Measurements from ENCODE around the gene DRC1.
A peak's percentile ranks its signal among the peaks of the same experiment; 100 is the strongest.

The DRC1 gene

DNA sequence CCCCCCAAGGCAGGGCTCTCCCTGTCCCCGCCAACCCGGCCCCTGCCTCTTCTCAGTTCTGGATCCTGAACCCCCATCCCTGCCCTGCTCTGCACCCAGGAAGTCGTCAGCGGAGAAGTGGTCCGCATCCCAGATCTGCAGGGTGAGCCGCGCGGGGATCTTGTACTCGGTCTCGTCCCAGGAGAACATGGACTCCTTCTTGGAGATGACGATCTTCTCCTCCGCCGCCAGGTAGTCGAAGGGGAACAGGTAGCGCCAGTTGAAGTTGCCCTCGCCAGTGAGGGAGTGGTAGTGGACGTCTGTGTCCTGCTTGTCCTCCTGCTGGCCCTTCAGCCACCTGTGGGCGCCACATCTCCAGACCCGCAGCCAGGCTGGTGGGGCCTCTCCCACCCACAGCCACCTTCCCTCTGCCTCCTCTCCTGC, 59.9 kb downstream of the DRC1 start:
- DNase-seq (ENCODE audit: extremely low read depth, low read depth): no peak
- TF ChIP-seq, protein P1, sequence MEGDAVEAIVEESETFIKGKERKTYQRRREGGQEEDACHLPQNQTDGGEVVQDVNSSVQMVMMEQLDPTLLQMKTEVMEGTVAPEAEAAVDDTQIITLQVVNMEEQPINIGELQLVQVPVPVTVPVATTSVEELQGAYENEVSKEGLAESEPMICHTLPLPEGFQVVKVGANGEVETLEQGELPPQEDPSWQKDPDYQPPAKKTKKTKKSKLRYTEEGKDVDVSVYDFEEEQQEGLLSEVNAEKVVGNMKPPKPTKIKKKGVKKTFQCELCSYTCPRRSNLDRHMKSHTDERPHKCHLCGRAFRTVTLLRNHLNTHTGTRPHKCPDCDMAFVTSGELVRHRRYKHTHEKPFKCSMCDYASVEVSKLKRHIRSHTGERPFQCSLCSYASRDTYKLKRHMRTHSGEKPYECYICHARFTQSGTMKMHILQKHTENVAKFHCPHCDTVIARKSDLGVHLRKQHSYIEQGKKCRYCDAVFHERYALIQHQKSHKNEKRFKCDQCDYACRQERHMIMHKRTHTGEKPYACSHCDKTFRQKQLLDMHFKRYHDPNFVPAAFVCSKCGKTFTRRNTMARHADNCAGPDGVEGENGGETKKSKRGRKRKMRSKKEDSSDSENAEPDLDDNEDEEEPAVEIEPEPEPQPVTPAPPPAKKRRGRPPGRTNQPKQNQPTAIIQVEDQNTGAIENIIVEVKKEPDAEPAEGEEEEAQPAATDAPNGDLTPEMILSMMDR (IDR thresholded peaks at IDR 0.05; ENCODE audit: low read depth, low read length, missing control alignments): no peak
- no peak overlapping the region for H3K4me3 ChIP-seq (replicated peaks; ENCODE audit: low read depth, low read length)

DNA sequence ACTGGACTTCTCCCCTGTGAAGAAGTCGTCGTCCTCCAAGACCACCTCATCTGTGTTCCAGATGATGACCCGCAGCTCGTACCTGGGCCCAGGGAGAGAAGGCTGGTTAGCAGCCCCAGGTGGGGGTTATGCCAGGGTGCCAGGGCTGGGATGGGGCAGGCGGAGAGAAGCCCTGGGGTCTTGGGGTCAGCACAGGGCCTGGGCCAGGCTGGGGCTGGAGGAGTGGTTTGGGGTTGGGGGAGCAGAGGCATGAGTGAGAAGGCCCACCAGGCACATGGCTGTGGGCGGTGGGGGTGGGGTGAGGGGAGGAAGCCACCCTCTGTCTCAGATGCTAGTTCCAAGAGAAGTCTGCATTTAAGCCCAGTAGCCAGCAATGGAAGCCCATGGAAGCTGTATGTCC, 60.4 kb downstream of the DRC1 start:
- DNase-seq (ENCODE audit: extremely low read depth, low read depth): no peak
- TF ChIP-seq, protein P1 (IDR thresholded peaks at IDR 0.05; ENCODE audit: low read depth, low read length, missing control alignments): no peak
- H3K4me3 ChIP-seq (replicated peaks; ENCODE audit: low read depth, low read length): no peak overlapping the region

DNA sequence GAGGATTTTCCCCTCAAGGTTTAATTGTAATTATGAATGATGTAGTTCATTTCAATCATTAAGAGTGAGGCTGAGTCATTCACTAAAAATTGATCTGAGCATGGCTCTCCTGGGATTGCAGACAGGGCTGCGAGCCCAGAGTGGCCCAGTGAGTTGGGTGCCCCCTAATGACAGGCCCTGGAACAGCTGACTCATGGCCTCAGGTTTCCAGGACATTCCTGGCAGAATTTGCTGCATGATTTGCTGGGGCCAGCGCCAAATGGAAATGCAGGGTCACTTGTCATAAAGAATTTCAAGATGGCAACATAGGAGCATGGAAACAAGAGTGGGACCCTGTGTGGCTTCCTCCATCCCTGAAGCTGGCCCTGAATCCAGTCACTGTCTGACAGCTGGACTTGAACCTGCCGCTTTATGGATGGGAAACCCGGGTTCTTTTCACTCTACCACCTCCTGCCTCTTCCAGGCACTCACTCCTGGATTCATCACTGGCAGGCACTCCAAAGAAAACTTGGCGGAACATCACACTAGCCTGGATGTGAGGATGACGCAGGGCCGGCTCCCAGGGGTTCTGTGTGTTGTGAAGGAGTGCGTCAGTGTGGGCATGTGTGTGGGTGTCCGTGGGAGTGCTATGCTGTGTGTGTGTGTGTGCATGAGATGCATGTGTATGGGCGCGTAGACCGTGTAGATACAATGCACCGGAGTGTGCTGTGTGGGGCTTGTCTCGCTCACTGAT, 61.0 kb downstream of the DRC1 start:
- no peak overlapping the region for H3K4me3 ChIP-seq (replicated peaks; ENCODE audit: low read depth, low read length)
- TF ChIP-seq, protein P1 (IDR thresholded peaks at IDR 0.05; ENCODE audit: low read depth, low read length, missing control alignments): peak; percentile 60
- no peak for DNase-seq (ENCODE audit: extremely low read depth, low read depth)

DNA sequence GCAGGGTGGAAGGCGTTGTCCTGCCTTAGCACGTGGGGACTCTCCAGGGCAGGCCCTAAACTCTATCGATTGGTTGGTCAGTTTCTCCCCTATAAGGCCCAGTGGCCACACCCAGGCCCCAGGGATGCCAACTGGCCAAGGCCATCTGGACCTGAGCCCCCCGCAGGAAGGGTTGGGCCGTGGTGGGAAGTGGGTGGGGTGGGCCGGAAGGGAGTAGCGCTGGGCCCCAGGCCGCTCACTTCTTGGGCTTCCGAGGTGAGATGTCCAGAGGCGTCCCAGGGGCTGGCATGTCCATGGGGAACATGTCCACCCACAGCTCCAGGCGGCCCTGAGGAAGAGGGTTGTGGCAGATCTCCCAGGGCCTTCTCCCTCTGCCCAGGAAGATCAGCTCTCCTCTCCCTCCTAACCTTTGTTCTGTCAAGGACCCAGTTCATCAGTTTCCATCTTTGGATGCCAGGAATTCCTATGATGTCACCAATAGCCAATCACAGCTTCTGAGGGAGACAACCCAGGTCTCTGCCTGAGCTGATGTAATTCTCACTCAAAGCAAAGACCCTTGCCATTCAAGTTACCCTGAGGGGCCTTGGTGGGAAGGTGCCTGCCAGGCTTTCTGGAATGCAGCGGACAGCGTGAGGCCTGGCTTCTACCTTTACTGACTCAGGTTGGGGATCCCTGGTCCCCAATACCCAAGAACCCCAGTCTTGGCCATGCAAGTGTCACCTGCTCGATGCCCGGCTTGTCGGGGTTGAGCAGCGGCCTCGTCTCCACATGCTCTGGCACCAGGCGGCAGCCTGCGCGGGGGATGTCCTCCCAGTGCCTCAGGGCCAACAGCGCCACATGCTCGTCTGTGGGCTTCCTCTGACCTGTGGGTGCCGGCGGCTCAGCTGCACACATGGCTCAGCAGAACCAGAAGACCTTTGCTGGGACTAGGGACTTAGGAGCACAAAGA, 61.8 kb downstream of the DRC1 start:
- DNase-seq (ENCODE audit: extremely low read depth, low read depth): no peak
- H3K4me3 ChIP-seq (replicated peaks; ENCODE audit: low read depth, low read length): no peak overlapping the region
- TF ChIP-seq, protein P1 (IDR thresholded peaks at IDR 0.05; ENCODE audit: low read depth, low read length, missing control alignments): no peak

DNA sequence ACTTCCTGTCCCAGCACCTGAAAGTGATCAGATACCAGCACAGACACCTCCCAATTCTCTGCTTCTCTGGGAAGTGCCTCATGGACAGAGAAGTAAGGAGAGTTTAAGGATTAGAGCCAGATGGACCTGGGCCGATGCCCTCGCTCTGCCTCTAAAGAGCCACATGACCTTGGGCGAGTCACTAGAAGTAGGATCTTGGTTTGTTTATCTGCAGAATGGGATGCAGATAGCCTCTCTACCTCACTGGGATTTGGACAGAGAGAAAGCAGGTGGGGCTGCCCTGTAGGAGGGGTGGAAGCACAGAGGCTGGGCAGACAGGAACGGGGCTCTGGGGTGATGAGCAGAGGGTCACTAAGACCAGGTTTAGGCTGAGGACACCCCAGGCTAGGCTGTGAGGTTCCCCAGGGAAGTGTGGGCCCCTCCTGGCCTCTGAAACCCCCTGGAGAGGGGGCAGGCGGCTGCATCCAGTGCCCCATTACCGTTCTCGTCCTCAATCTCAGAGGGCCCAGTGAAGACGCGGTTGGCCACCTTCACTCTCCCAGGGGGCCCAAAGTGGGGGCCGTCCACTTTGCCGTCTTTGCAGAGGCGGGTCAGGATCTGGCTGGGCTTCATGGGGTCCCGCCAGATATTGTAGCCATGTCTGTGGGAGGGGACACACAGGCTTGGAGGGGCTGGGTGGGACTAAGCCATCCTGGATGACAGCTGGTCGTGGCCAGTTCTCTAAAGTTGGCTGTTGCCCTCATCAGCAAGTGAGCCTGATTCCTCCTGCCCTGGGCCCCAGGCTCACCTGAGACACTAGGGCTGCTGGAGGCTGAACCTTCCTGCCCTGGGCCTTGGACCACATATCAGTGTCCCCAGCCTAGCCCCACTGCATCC, 62.9 kb downstream of the DRC1 start:
- peak; percentile 6 for DNase-seq (ENCODE audit: extremely low read depth, low read depth)
- TF ChIP-seq, protein P1 (IDR thresholded peaks at IDR 0.05; ENCODE audit: low read depth, low read length, missing control alignments): no peak
- H3K4me3 ChIP-seq (replicated peaks; ENCODE audit: low read depth, low read length): no peak overlapping the region

DNA sequence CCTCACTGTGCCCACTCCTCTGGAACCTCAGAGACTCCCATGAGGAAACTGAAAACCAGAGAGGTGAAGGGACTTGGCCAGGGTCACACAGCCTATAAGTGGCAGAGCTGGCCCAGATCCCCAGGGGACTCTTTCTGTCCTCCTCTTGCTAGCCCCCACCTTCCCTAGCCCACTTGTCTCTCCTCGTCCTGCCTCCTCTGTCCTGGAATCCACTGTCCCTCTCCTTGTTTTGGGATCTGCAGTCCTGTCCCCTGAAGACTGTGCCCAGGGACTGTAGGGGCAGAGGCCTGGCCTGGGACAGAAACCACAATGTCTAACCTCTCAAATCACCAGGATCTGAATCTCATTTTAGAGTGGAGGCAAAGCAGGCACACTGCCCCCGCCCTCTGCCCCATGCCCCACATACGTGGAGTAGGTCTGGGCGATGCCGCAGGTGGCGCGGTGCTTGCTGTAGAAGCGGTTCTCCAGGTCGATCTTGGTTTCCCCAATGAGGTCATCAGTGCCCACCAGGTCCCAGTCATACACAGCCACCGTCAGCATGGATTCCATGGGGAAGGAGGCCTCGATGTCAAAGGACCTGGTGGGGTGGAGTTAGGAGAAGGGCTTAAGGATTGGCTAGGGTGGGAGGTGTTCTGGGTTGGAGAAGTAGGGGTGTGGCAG, 63.7 kb downstream of the DRC1 start:
- no peak for DNase-seq (ENCODE audit: extremely low read depth, low read depth)
- no peak overlapping the region for H3K4me3 ChIP-seq (replicated peaks; ENCODE audit: low read depth, low read length)
- TF ChIP-seq, protein P1 (IDR thresholded peaks at IDR 0.05; ENCODE audit: low read depth, low read length, missing control alignments): no peak

Data from HFF-Myc (cell line).